Kidney glomerular epithelial cell (primary cell): ENCODE measurements around the gene PDE9A.
"Not testable (repeated sequence)": the region's sequence is repeated elsewhere in the genome, so short reads cannot be mapped to it uniquely, and the experiment has no call there.

Experiments used
- DNase-seq: peaks from one replicate; lab custom pipeline; 2025; lab: John Stamatoyannopoulos, UW

PDE9A gene

DNA sequence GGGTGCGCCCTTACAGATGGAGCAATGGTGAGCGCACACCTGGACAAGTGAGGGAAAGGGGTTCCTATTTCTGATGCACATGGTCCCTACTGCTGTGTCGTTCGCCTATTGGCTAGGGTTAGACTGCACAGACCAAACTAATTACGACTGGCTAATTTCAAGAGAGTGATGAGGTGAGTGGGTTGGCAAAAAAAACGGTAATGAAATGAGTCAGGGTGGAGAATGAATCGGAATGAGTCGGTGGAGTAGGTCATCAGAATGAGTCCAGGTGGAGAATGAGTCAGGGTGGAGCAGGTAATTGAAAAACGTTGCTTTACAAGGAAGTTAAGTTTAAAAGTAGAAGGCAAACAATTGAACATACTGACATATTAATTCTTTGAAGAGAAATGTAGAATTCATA, 146.1 kb downstream of the PDE9A start:
- peak; percentile 39 for DNase-seq

- DNase-seq = no peak
Measured at GRCh38 chr21:42799948-42800347, 146.5 kb downstream of the PDE9A start.

GRCh38 chr21:42801616-42802015, 148.2 kb downstream of the PDE9A start:
- DNase-seq = not testable (repeated sequence)

DNA sequence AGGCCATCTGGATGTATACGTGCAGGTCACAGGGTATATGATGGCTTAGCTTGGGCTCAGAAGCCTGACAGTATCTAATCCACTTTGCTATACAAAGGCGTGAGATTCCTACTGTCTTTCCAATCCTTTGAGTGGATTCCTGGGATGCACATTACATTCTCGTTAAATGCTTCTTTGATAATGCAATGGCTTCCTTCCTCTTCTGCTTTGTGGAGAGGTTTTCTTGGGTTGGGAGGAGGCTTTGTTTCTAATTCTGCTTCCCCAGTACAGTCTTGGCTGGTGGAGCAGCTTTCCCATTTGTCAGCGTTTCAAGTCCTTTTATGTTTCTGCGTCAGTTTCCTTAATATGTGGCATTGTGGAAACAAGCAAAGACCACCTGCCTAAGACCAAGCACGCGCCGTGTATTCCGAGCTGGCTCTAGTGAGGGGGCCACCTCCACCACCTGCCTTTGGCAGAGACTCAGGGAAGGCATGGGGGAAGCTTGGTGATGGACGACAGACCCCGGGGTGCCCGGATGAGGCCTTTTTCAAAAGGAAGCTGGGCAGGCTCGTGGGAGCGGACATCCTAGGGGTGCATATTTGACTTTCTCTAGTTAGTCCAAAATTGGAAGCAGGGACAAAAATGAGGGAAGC, 153.2 kb downstream of the PDE9A start:
- DNase-seq = no peak

DNA sequence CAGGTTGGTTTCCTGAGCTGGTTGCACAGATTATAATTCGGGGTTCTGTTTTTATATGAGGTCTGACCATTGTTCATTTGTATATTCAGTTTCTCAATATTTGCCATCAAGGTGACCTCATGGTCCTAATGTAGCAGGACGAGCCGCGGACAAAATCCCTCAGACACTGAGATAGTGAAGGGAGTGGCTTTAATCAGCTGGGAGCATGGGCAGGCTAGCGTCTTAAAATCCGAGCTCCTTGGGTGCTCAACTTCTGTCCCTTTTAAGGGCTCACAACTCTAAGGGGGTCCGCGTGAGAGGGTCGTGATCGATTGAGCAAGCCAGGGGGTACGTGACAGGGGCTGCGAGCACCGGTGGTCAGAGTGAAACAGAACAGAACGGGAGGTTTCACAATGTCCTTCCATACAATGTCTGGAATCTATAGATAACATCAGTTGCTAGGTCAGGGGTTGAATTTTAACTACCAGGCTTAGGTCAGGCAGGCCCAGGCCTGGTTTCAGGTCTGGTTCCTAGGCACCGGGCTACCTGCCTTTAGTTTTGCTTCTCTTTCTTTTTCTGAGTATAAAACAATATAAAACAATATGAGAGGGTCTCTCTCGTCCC, 154.0 kb downstream of the PDE9A start:
- not testable (repeated sequence) for DNase-seq

DNA sequence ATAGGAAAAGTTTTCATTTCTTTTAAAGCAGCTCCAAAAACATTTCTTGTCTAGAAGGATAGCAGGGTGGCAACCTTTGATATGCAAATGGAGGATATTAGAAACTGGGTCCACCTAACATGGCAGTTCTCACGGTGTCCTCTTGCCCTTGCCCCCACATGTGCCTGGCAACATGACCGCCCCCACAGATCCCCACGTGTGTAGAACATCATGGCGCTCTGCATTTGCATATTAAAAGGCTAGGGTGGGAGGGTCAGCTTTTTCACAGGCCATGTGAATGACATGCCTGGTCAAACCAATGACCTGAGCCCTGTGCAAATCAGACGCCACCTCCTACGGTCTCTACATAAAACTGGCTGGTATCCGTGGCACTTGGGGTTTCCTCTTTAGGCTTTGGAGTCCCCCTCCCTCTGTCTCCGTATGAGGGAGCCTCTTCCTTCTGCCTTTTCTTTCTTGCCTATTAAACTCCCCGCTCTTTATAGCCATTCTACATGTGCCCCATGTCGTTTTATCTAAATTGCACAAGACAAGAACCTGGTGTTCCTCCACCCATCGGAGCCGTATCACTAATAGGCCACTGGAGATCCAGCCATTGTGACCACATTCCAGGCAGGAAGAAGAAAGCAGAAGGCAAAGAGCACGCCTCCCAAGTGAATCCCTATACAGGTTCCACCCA, 154.7 kb downstream of the PDE9A start:
- DNase-seq = no peak

GRCh38 chr21:42809171-42809570, 155.8 kb downstream of the PDE9A start:
- DNase-seq = no peak

- no peak for DNase-seq
Measured at GRCh38 chr21:42809577-42810475, 156.4 kb downstream of the PDE9A start.

- DNase-seq = no peak
Measured at GRCh38 chr21:42811960-42812359, 158.5 kb downstream of the PDE9A start.

- DNase-seq = not testable (repeated sequence)
Measured at GRCh38 chr21:42812528-42813241, 159.3 kb downstream of the PDE9A start.

- no peak for DNase-seq
Measured at GRCh38 chr21:42815217-42815616, 161.8 kb downstream of the PDE9A start.

DNA sequence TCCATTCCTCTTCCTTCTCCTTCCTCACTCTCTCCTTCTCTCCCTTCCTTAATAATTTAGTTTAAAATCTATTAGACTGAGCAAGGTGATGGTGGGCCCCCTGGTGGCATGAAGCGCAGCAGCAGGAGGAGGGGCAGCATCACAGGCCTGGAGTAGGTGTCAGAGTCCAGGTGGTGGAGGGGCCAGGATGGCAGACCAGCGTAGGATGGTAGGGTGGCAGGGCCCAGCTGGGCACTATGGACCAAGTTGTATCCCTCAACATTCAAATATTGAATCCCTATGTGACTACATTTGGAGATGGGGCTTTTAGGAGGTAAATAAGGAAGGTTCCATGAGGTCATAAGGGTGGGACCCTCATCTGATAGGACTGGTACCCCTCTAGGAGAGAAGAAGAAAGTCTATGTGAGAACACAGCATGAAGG, 164.9 kb downstream of the PDE9A start:
- DNase-seq = peak; percentile 44

- DNase-seq = no peak
Measured at GRCh38 chr21:42819861-42820615, 166.6 kb downstream of the PDE9A start.

DNA sequence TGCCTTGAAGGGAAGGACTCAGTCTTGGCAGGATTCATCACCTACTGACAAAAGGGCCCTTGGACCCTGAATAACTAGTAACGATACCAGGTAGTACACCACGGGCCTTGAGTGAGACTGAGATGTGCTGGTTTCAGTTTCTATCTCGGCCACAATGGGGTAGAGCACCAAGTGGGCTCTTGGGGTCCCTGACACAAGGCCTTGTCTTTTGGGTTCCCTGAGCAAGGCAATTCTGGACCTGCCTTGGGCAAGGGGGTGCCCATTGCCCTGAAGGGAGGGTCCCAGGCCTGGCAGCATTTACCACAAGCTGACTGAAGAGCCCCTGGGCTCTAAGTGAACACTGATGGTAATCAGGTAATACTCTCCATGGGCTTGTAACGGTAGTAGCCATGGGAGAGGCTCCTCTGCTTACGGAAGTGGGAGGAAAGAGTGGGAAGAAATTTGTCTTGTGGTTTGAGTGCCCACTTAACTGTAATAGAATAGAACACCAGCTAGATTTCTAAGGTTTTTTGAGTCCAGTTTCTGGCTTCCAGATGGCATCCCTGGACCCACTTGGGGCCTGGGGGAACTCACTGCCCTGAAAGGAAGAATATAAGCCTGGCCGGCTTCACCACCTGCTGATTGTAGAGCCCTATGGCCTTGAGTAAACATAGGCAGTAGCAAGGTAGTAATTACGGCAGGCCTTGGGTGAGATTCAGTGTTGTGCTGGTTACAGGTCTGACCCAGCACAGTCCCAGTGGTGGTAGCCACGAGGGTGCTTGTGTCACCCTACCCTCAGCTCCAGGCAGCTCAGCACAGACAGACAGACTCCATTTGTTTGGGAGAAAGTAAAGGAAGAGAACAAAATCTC, 167.4 kb downstream of the PDE9A start:
- DNase-seq = no peak
